GM18499 (cell line): Measurements from ENCODE around the gene TST.

Source experiments
- ATAC-seq: cut with Tn5 transposase; IDR thresholded peaks from one replicate; pipeline ENCODE4 v1.9.1; 2021; ENCODE audit warnings: moderate number of reproducible peaks; ENCODE audit not compliant: insufficient read depth, unreplicated experiment

The TST gene

DNA sequence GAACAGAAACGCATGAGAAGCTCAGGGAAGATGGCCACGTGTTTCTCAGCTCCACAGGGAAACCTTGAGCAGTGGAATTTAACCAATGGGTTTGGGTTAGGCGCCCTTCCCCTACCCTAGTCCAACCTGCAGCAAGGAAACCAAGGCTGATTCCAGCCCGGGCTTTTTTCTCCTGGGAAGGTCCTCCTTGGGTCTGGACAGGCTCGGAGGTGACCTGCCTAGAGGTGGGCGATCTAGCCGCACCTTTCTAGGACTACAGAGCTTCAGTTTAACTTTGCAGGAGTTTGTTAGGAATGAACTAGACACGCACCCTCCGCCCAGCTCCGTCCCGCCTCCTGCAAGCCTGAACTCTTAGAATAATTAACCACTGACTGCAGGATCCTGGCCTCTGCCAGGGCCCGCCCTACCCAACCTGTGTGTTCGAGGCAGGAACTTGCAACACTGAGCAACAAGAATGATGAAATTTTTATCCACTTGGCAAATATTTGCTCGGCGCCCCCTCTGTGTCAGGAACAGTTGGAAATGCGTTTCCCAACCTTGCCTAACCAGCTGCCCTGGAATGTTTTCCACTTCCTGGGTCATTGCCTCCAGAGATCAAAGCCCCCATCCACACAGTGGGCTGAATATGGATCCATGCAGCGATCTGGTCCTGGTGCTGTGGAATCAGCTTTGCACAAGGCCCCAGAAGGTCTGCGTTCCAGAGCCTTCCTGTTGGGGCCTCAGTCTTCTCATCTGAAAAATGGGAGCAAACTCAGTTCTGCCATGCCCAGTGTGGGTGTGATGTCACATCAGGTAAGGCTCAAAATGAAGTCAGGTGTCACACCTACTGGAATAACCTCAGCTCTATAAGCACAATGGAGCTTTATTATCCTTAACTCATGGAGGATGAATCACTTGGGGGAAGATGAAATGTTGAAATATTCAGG, 13.6 kb upstream of the TST start:
- ATAC-seq = no peak

GRCh38 chr22:37032134-37032534, 12.9 kb upstream of the TST start:
- no peak for ATAC-seq

- no peak for ATAC-seq
These were observed 11.5 kb upstream of the TST start for GRCh38 chr22:37030560-37031281.

DNA sequence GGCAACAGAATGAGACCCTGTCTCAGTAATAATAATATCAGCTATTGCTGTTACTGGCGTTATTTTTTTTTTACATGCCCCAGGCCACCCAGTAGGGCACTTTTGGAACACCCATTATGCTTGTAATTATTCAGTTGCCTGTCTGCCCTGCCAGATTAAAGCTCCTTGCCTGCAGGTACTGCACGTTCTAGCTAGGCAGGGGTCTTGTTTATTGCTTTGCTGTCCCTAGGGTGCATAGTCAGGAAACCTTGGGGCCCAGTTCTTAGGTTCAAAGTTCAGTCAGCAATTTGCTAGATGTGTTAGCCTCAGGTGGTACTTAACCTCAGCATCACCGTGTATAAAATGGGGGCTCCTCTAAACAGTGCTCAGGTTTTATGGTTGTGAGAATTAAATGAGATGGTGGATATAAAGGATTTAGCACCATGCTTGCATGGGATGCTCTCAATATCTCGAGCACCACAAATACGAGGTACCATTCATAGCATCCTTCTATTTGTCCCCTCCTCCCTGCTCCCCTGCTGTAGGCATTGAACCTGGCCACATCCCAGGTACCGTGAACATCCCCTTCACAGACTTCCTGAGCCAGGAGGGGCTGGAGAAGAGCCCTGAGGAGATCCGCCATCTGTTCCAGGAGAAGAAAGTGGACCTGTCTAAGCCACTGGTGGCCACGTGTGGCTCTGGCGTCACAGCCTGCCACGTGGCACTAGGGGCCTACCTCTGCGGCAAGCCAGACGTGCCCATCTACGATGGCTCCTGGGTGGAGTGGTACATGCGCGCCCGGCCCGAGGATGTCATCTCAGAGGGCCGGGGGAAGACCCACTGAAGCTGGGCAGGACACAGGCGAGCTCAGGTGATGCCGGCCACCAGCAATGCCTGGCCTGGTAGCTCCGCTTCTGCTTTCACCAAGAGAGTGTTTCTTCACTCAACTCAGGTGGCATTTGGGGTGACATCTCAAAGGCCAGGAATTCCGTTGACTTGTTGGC, 9.7 kb upstream of the TST start:
- ATAC-seq = no peak

DNA sequence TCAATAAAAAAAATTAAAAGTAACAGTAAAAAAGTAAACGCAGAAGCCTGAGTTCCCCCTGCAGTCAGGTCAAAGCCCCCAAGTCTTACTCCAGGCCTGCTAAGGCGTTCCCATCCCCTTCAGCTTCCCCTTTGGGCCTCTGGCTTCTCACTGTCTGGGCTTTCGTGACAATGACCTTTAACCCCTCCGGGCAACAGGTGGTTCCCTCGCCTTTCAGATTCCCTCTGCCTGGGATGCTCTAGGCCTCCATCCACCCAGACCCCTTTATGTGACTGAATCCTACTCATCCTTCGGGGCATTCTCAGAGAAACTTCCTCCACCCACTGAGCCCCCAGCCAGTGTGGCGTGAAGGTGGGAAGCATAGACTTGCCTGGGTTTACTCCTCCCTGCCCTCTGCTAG, 8.3 kb upstream of the TST start:
- ATAC-seq = no peak

DNA sequence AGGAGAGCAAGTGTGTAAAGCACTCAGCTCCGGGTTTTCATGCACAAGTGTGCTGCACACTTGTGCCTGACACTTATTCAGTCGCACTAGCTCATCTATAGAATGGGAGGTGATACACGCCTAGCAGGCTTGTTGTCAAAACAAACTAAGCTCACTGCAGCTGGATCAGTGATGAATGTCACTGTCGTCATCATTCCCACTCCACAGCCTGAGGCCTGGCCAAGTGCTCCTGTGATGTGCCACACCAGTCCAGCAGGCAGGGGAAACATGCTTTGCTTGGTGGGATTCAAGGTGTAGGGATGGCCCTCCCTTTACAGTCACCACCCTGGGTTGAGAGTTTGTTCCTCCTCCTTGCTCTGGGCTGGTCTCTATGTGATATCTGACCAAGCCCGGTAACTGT, 7.1 kb upstream of the TST start:
- ATAC-seq = no peak

DNA sequence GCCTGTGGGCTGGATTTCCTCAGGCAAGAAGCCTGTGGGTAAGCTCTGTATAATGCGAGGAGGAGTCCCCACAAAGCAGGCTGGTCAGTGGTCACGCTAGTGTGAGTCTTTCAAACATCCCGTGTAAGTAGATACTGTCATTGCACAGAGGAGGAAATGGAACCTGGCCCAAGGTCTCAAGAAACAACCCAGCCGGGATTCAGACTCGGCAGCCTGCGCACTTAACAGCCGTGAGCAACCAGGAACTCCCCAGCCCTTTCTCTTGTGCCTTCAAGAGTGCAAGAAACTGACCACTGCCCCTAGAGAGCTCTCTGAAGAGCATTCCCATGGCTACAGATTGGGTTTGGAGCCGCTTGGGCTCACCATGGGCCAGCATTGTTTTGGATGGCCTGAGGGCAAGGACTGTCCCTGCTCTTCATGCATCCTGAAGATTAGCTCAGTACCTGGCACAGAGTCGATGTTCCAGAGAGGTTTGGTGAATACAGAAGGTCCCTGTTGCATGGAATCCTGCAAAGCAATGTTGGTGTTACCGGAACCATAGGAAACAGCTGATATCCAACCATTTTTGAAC, 6.3 kb upstream of the TST start:
- ATAC-seq = no peak

DNA sequence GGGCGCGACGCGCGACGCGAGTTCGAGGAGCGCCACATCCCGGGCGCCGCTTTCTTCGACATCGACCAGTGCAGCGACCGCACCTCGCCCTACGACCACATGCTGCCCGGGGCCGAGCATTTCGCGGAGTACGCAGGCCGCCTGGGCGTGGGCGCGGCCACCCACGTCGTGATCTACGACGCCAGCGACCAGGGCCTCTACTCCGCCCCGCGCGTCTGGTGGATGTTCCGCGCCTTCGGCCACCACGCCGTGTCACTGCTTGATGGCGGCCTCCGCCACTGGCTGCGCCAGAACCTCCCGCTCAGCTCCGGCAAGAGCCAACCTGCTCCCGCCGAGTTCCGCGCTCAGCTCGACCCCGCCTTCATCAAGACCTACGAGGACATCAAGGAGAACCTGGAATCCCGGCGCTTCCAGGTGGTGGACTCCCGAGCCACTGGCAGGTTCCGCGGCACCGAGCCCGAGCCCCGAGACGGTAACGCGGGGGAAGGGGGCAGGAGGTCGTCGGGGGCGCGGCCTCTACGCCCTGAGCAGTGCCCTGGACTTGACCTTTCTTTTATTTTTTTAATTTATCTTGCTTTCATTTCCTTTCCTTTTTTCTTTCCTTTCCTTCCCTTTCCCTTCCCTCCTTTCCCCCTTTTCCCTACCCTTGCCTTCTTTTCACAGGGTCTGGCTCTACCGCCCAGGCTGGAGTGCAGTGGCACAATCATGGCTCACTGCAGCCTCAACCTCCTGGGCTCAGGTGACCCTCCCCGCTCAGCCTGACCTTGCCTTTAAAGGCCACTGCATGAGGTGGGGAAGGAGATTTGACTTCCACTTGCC, 5.3 kb upstream of the TST start:
- ATAC-seq = no peak

DNA sequence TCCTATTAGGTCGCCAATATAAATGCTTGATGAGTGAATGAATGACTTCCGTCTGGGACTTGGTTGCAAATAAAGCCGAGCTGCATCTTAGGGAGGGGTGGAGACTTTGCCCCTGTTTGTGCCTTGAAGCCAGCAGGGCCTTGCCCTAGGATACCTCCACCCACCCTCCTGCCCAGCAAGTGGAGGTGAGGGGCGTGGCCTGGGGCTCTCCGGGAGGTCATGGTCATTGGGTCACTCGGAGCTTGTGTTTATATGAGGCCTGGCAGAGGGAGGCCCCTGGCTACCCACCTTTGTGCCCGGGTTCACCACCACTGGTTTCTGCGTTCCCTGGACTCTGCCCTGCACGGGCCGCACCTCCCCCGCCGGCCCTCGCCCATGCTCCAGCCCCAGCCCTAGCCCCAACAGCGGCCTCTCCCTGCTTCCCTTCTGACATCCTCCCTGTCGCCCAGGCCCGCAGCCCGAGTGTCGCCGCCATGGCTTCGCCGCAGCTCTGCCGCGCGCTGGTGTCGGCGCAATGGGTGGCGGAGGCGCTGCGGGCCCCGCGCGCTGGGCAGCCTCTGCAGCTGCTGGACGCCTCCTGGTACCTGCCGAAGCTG, 4.6 kb upstream of the TST start:
- ATAC-seq = no peak

- ATAC-seq = no peak
These were observed 3.5 kb upstream of the TST start for GRCh38 chr22:37022483-37023337.

DNA sequence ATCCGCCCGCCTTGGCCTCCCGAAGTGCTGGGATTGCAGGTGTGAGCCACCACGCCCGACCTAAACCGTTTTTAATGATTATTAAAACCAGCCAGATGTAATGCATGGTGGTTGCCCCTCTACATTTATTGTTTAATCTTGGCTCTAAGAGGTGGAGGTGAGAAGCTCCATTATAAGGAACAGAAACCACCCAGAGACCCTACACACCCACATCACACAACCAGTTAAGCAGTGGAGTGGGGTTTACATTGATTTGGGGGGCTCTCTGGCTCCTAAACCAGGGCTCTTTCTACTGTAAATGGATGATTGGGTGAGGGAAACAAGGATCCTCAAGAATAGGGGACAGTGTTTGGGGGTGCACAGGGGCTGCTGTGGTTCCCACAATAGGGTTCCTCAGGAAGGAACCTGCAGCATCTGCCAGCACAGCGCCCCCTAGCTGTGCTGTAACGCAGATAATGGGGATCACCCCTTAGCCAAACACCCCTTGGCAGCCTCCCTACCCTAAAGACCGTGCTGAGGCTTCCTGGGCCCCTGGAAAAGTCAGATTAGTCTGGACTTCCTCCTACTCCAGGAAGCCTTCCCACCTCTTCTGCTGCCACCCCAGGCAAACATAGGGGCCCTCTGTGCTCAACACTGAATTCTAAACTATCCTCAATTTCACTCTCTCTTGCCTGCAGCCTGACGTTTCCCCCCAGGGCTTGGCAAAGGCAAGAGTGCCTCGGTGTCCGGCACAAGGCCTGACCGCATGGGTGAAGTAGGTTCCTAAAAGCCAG, 2.6 kb upstream of the TST start:
- no peak for ATAC-seq

DNA sequence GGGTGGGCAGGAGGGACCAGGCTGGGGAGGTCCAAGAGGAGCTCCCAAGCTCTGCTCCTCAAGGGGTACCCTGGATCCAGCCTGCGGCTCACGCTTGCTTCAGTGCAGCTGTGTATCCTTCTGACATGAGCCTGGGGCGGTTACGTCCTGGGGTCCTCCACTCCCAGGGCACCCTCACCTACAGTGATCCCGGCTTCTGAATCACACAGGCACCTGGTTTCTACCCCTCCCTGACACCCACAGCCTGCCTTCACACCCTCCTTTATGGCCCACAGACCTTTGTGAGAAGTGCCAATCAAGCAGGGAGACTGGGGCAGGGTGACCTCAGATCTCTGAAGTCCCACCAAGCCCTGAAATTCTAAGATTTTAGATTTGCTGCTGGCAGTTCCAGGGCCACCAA, 1.8 kb upstream of the TST start:
- ATAC-seq = no peak

GRCh38 chr22:37020192-37020479, 889 bp upstream of the TST start:
- no peak for ATAC-seq

DNA sequence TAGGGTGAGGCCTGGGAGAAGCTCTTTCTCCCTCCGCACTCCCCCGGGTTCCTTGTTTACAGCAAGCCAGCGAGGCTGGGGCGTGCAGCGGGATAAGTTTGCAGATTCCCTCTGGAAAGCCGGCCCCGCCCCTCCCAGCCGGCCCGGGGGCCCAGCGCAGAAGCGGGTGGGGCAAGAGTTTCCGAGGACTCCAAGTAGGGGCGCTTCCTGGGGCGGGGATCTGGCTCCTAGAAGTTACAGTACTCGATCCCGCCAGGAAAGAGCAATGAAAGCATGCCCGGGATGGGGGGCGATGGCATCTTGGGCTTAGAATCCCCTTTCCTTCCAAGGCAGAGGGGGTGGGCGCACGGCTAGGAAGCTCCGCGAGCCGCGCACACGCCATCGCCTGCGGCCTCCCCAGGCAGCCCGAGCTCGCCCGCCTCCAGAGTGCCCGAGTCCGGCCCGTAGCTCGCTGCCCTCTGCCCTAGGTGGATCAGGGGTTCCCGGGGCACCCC, 385 bp downstream of the TST start:
- no peak for ATAC-seq

DNA sequence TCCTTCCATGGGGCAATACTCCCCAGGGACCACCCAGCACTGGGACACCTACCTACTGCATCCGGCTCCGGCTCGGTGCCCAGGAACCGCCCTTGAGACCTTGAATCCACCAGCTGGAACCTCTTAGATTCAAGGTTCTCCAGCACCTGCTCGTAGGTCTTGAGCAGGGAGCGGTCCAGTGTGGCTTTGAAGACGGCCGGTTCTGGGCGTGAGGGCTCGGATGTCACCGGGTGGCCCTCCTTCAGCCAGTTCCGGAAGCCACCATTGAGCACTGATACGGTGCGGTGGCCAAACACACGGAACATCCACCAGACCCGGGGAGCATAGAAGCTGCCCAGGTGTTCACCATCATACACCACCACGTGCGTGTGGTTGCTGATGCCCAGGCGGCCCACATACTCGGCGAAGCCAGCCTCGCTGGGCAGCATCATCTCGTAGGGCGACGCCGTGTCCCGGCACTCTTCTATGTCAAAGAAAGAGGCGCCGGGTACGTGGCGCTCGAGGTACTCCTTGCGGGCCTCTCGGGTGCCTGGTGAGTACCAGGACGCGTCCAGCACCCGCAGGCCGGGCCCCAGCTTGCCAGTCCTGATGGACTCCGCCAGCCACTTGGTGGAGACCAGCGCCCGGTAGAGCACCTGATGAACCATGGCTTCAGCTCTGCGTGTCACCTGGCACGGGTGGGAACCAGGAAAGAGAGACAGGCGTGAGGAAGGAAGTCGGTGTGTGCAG, 997 bp downstream of the TST start:
- no peak for ATAC-seq

DNA sequence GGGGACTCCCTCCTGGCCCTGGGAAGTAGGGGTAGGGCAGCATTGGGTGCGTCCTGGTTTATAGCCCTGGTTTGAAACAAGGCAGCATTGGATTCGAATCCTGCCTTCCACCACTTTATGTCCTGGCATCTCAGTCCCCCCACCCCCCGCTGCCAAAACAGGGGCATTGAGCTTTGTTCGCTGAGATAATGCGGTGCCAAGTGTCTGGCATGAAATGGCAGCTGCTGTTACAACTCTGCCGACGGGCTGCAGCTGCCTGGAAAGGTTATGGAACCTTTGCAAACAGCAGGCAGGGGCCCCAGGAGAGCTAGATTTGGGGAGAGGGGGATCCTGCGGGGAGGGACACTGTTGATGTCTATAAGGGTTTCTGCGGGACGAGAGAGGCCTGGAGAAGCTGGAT, 1.9 kb downstream of the TST start:
- ATAC-seq = no peak
